GM19025 (cell line): Measurements from ENCODE around the gene MYBL2.
A peak's percentile ranks its signal among the peaks of the same experiment; 100 is the strongest.

ENCODE experiments used
- ATAC-seq: cut with Tn5 transposase; IDR thresholded peaks from one replicate; pipeline ENCODE4 v1.9.1; 2021; ENCODE audit warnings: mild to moderate bottlenecking, low read depth, moderate library complexity; ENCODE audit not compliant: unreplicated experiment

The MYBL2 gene

DNA sequence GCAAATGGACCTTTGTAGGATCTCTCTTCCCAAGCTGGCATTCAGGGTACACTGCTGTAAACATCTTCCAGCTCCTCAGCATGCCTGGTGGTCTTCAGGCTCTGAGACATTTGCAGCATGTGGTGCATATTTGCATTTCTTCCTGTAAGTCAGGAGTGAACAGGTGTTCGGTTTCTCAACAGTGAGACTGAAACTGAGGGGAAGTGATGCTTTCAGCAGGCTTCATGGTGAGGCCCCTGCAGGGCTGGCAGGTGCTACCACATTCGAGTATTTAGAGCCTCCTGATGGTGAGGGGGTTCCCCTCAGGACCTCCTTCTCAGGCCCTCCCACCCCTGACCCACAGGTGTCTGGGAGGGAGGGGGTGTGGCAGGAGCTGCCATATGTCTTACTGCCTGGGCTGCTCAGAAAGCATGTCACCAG, 15.1 kb downstream of the MYBL2 start:
- ATAC-seq = peak; percentile 95

- ATAC-seq = peak; percentile 16
Measured at GRCh38 chr20:43682446-43682845, 15.5 kb downstream of the MYBL2 start.

- no peak for ATAC-seq
Measured at GRCh38 chr20:43686820-43687219, 19.9 kb downstream of the MYBL2 start.

DNA sequence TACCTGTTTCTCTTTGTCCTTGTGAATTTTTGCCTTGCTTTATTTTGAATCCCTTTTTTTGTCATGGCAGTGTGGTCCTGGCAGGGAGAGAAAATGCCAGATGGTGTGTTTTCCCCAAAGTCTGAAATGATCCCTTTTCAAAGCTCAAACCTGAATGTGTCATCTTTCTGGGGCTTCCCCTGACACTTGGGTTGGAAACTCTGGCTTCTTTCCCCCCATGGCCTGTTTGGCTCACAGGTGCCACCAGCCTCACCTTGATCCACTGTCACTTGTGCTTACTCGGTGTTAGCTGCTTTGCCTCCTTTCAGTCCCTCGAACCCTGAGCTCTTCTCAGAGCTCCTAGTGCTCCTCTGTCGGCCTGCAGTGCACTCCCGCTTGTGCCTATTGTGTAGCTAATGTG, 22.3 kb downstream of the MYBL2 start:
- ATAC-seq = no peak

- no peak for ATAC-seq
Measured at GRCh38 chr20:43690943-43691598, 24.2 kb downstream of the MYBL2 start.

DNA sequence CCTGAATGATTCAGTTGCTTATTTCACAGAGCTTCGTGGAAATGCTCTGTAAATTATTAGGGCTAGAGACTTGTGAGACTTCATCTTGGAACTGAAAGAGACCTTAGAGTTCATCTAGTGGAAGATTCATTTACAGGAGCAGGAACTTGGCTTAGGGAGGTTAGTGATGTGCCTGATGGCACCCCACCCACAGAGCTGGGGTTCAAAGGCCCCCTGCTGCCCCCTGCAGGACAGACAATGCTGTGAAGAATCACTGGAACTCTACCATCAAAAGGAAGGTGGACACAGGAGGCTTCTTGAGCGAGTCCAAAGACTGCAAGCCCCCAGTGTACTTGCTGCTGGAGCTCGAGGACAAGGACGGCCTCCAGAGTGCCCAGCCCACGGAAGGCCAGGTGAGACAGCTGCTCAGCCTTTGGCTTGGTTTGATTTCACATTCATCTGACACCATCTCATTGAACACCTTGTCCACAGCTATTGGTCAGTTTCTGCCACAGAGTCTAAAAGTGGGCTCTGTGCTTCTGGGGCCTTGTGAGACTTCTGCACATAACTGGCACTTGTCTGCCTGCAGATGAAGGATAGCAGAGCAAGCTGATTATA, 25.1 kb downstream of the MYBL2 start:
- no peak for ATAC-seq

GRCh38 chr20:43694763-43695162, 27.8 kb downstream of the MYBL2 start:
- ATAC-seq = no peak

DNA sequence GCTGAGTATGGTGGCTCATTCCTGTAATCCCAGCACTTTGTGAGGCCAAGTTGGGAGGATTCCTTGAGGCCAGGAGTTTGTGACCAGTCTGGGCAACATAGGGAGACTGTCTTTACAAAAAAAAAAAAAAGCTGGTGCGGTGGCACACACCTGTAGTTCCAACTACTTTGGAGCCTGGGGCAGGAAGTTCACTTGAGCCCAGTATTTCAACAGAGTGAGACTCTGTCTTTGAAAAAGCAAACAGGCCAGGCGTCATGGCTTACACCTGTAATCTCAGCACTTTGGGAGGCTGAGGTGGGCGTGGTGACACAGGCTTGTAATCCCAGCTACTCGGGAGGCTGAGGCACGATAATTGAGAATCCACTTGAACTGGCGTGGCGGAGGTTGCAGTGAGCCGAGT, 28.7 kb downstream of the MYBL2 start:
- ATAC-seq = no peak

DNA sequence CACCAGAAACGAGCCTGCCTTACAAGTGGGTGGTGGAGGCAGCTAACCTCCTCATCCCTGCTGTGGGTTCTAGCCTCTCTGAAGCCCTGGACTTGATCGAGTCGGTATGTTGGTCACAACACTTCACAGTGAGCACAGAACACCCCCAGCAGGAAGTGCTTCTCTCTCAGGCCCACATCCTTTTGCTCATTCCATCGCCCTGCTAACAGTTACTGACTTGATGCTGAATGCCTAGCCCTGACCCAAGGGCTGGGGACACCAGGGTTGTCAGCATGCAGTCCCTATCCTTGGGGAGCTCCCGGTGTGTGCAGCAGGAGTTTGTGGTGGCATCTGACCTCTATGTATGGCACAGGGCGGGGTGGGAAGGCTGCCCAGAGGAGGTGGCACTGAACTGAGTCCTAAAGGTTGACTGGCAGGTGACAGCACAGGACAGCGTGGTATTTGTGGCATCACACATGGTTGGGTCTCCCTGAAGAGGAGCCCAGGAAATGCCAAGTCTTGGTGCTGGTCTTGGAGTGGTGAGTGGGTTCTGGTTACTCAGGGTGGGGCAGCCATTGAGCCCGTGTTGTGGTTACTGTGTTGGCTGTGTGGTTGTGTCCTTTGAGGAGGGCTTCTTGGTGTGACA, 33.1 kb downstream of the MYBL2 start:
- ATAC-seq = no peak

GRCh38 chr20:43700627-43701026, 33.7 kb downstream of the MYBL2 start:
- no peak for ATAC-seq

- ATAC-seq = no peak
Measured at GRCh38 chr20:43702502-43702901, 35.6 kb downstream of the MYBL2 start.

GRCh38 chr20:43710370-43711044, 43.6 kb downstream of the MYBL2 start:
- ATAC-seq = peak; percentile 59

DNA sequence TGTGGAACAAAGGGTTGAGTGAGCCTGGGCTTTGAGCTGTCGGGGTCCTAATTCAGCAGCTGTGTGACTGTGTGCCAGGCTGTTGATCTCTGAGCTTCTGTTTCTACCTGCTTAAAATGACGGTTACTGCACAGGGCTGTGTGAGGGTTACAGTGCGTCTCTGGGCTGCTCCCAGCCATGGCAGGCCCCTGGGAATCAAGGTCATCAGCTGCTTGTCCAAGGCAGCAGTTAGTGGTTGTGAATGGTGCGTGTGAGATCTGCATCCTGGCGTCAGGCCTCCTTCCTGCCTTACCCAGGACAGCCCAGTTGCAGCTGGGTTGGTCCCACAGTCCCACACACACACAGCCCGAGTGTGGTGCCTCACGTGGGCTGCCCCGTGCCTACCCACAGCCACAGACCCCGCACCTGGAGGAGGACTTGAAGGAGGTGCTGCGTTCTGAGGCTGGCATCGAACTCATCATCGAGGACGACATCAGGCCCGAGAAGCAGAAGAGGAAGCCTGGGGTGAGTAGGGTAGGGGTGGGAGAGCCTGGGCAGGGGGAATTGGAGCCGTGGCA, 44.3 kb downstream of the MYBL2 start:
- ATAC-seq = no peak

DNA sequence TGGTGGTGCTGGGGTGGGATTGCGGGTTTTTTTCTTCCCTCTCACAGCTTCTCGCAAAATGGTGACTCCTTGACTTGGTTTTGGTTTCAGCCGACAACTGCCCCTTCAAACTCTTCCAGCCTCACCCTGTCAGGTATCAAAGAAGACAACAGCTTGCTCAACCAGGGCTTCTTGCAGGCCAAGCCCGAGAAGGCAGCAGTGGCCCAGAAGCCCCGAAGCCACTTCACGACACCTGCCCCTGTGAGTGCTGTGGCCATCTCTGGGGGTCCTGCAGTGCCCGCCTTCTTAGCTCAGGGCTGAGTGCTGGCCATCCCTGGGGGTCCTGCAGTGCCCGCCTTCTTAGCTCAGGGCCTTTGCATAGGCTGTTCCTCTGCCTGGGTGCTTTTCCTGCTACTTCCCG, 48.1 kb downstream of the MYBL2 start:
- ATAC-seq = no peak

GRCh38 chr20:43715511-43715910, 48.6 kb downstream of the MYBL2 start:
- no peak for ATAC-seq

GRCh38 chr20:43716123-43716522, 49.2 kb downstream of the MYBL2 start:
- no peak for ATAC-seq

DNA sequence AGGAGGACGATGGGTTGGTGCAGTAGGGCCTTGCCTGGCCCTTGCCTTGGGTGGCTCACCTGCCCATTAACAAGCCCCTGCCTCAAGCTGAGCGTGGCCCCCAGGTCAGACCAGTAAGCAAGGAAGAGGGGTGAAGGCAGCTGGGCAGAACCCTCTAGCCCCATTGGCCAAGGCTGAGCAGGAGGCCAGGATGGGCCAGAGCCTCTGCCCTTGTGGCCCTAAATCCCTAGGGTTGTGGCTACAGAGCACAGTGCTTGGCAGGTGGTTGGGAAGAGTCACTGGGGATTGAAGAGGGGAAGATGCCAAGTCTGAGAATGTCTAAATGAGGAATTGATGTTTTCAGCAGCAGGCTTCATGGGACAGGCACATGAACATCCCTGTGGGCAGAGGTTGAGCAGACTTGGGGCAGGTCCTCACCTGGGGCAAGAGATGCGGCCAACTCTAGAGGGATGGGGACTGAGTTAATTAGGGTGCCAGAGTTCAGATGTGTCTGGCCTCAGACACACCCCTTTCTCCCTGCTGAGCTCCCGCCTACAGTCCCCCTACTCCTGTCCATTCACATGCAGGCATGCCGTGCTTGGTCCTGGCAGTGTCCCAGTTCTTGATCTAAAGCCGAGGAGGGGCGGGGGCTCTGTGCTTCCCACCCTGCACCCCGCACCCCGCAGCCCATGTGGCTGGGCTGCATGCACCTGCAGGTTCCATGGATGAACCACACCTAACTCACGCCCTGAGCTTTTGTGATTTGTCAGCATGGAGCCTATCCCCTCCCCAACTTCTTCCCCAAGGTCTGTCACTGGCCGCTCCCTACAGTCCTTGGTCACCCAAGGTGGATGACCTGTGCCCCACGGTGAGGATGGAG, 50.1 kb downstream of the MYBL2 start:
- ATAC-seq = no peak

DNA sequence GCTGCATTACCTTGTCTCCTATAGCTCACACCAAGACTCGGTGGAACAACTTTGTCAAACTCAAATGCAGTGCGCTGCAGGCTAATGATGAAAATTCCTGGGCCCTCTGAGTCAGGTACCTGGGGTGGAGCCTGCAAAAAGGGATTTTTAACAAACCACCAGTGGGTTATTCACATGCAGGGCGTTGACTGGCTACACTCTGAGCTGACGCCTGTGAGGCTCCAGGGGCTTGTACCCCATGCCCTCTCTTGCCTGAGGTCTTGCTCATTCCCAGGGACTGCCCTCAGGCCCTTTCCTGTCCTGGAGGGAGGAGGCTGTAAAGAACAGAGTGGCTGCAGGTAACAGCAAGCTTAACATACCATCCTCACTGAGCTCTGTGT, 50.7 kb downstream of the MYBL2 start:
- ATAC-seq = no peak

DNA sequence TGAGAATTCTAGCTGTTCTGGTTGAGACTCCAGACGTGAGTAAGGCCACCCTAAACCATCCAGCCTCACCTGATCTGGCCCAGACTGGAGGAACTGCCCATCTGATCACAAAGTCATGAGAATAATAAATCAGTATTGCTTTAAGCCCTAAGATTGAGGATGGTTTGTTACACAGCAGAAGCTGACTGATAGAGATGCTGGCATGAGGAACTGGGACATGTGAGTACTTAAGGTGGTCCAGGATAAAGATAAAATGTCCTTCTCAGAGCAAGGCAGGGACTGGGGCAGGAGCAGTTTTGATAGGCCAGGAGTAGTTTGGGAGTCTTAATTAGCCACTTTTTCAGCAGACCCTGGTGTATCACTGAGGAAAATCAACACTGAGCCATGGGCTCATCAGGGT, 53.1 kb downstream of the MYBL2 start:
- ATAC-seq = no peak

DNA sequence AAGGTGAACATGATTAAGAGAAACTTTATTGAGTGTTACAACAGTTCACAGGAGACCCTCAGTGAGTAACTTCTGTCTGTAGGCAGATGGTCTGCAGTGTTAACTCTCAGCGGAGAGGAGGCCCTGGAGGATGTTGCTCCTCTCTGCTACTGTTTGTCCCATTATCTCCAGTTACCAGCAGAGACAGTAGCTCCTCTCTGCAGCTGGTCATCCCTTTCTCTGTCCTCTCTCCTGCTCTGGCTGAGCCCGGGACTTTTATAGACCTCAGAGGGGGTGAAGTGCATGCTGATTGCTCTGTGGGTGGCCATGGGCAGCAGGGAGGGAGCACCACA, 54.1 kb downstream of the MYBL2 start:
- no peak for ATAC-seq
